ENCODE data around the gene LIFR.
A peak's percentile ranks its signal among the peaks of the same experiment; 100 is the strongest.

The LIFR gene

DNA sequence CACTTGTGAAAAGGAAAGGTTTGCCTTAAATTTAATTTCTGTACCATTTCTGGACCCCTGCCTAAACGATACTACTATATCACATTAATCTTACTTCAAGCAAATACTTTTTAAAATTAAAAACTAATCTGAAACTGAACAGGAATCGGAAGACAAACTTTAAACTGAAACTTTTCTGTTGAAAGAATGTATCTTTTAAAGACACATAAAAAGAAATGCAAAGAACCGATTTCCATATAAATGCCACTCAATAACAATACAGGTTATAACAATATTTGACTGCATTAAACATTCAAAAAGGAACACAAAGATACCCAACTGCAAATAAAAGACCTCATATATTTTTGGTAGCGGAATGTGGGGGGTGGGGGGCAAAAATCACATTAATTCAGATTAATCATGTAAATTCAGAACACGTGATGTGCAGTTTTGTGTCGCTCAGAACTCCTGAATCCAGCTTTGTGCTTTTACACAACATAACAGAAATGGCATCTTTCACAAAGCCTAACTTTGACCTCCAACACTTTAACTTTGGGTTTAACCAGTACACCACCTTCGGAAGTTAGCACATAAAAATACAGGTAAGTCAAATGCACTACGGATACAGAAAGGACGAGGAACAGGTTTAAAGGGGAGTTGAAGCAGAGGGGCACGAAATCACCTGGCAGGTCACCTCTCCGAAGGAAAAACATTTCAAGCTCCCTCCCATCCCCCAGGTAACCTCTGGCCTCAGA is 925 bp downstream of the LIFR start:
- ChIA-PET POLR2A (no interaction called here), CTCF (interaction anchor here (1.6 to 5.6 kb wide), 4 partner anchors 112 to 254 kb away, joined by 3 to 102 read pairs (median 34); no protein-coding TSS in a partner anchor)
- no peak for DNase-seq (ENCODE audit: low read depth, low spot score)
- peak overlapping the region; percentile 76 for H3K4me3 ChIP-seq (ENCODE audit: low read depth, low read length)
- TF ChIP-seq, protein P1, sequence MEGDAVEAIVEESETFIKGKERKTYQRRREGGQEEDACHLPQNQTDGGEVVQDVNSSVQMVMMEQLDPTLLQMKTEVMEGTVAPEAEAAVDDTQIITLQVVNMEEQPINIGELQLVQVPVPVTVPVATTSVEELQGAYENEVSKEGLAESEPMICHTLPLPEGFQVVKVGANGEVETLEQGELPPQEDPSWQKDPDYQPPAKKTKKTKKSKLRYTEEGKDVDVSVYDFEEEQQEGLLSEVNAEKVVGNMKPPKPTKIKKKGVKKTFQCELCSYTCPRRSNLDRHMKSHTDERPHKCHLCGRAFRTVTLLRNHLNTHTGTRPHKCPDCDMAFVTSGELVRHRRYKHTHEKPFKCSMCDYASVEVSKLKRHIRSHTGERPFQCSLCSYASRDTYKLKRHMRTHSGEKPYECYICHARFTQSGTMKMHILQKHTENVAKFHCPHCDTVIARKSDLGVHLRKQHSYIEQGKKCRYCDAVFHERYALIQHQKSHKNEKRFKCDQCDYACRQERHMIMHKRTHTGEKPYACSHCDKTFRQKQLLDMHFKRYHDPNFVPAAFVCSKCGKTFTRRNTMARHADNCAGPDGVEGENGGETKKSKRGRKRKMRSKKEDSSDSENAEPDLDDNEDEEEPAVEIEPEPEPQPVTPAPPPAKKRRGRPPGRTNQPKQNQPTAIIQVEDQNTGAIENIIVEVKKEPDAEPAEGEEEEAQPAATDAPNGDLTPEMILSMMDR (IDR thresholded peaks at IDR 0.05; ENCODE audit: insufficient read depth, low read length, missing control alignments), result no peak

DNA sequence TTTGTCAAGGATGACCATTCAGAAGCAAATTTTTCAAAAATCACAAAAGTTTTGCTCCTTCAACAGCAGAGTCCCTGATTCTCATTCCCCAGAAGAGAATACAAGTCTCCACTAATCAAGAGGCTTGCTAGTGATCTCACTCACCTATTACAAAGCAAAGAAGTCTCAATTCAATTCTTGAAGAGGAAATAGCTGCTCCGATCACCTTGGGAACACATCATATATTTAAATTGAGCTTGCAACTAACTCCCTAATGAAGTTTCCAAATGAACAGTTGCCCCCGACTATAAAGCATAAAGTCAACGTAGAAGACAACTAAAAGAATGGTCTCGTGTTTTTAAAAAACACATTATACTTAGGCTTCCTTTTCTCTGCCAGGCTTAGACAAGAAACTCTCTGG is 1.6 kb downstream of the LIFR start:
- H3K4me3 ChIP-seq (ENCODE audit: low read depth, low read length), result peak overlapping the region; percentile 76
- TF ChIP-seq, protein P1 (IDR thresholded peaks at IDR 0.05; ENCODE audit: insufficient read depth, low read length, missing control alignments), result no peak
- DNase-seq (ENCODE audit: low read depth, low spot score), result no peak
- ChIA-PET POLR2A (interaction anchor here (1.0 kb wide), 1 partner anchor 120 kb away, joined by 4 read pairs; no protein-coding TSS in a partner anchor), CTCF (interaction anchor here (1.6 to 5.6 kb wide), 5 partner anchors 112 to 254 kb away, joined by 3 to 102 read pairs (median 24); no protein-coding TSS in a partner anchor)

DNA sequence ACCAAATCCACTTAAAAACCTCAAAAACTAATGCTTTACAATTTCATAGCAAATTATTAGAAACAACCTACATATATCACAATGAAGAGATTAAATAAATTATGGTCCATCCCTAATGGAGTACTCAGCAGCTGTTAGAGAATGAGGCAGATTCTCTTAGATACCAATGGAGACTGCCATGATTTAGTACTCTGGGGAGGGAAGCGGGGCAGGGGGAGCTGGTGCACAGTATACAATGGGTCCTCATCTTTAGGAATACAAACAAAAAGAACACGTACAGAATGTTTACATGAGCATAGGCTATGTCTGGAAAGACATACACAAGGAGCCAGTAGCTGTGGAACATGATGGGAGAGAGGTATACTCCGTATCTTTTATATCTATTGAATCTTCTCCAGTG is 2.0 kb downstream of the LIFR start:
- H3K4me3 ChIP-seq (ENCODE audit: low read depth, low read length), result no peak overlapping the region
- POLR2A ChIA-PET, result interaction anchor here (1.0 kb wide), 1 partner anchor 120 kb away, joined by 4 read pairs; no protein-coding TSS in a partner anchor
- TF ChIP-seq, protein P1 (IDR thresholded peaks at IDR 0.05; ENCODE audit: insufficient read depth, low read length, missing control alignments), result no peak
- no peak for DNase-seq (ENCODE audit: low read depth, low spot score)
- CTCF ChIA-PET, result interaction anchor here (1.6 to 5.6 kb wide), 6 partner anchors 14 to 255 kb away, joined by 3 to 102 read pairs (median 18); no protein-coding TSS in a partner anchor

DNA sequence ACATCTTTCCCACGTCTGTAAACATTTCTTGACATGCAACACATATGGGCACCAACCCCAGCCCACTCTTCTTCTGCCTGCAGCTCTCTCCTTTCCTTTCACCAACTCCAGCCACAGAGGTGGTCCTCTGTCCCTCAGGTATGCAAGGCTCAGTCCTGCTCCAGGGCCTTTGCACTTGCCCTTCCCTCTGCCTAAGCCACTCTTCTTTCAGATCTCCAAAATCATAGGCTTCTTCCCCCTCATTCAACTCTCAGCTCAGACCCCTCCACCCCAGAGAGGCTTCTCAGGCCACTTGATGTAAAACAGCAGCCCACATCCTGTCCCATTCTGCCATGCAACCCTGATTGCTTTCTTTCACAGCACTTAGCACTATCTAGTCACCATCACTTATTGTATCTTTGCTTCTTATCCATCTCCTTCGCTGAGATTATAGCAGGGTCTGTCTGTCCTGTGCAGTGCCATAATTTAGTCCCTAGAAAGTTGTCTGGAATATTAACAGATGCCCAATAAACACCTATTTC is 3.4 kb downstream of the LIFR start:
- TF ChIP-seq, protein P1 (IDR thresholded peaks at IDR 0.05; ENCODE audit: insufficient read depth, low read length, missing control alignments), result no peak
- no peak for DNase-seq (ENCODE audit: low read depth, low spot score)
- ChIA-PET POLR2A (no interaction called here), CTCF (interaction anchor here (0.6 to 5.6 kb wide), 10 partner anchors 12 to 256 kb away, joined by 3 to 102 read pairs (median 8); no protein-coding TSS in a partner anchor)
- H3K4me3 ChIP-seq (ENCODE audit: low read depth, low read length), result no peak overlapping the region

DNA sequence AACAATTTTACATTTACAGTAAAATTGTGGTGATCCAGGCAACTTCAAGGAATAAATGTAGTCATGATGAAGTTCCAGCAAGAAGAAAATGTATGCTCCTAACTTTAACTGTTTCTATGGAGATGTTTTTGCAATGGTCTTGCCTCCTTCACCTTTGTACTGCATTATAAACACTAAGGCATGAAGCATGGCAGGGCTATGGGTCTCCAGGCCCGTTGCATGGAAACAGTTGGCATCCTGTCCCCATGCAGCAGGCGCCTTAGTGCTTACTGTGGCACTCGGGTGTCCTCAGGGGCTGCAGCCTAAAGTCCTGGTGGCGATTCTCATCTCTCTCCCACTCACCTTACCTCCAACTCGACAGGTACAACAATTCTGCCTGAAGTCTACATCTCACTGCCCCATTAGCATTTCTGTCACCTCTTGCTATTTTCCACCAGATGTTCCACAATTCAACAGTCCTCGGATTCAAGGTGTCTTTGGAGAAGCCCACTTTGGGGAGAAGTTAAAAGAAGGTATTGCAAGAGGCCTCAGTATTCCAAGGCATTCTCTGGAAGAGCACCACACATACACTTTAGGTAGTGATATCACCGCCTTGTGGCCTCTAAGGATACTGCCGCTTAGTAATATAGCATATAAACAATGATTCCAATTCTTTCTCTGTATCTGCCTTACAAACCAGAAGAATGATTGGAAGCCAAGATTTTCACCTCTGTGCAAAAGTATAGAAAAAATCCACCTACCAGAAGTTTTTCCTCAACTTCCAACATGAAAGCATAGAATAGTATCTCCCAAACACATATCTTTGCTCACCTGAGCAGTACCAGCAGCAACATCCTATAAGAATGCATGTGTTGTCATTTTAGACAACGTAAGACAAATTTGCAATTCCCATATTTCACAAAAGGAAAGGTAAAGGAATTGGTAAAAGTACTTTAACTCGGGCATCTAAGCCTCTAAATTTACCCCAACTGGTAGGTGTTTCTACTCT is 5.1 kb downstream of the LIFR start:
- H3K4me3 ChIP-seq (ENCODE audit: low read depth, low read length), result no peak overlapping the region
- ChIA-PET CTCF (interaction anchor here (0.7 to 5.9 kb wide), 44 partner anchors 8 to 342 kb away, joined by 3 to 102 read pairs (median 4); no protein-coding TSS in a partner anchor), POLR2A (no interaction called here)
- DNase-seq (ENCODE audit: low read depth, low spot score), result no peak
- TF ChIP-seq, protein P1 (IDR thresholded peaks at IDR 0.05; ENCODE audit: insufficient read depth, low read length, missing control alignments), result peak; percentile 71
